HepG2 (cell line): ENCODE measurements around the gene ULK3. TPM values are rescaled to one million over a fixed set of nuclear protein-coding genes. Genes with fewer than 3 reads are reported as not detected.

ENCODE experiments used
- ASH2L ChIP-seq: fragments of 300-600, 200-600 bp; sonication (generic); IDR thresholded peaks from 2 replicates; pipeline ENCODE4 v1.7.0; 2017; ENCODE audit warnings: low read depth, mild to moderate bottlenecking, moderate library complexity, mixed read lengths, low read length; ENCODE audit not compliant: insufficient read length
- DNMT1 ChIP-seq: sonication (generic); formaldehyde crosslinking; IDR thresholded peaks from 2 replicates; pipeline ENCODE4 v1.5.1; 2020; ENCODE audit warnings: mild to moderate bottlenecking, missing genetic modification reagents
- ETV6 ChIP-seq: sonication (generic); formaldehyde crosslinking; conservative IDR thresholded peaks from 2 replicates; pipeline ENCODE4 v1.4.0; 2020; ENCODE audit warnings: missing genetic modification reagents
- FOSL2 ChIP-seq: sonication (generic); formaldehyde crosslinking; IDR thresholded peaks from 2 replicates; pipeline ENCODE4 v1.4.0; 2020; ENCODE audit warnings: missing genetic modification reagents
- FOXA3 ChIP-seq: IDR thresholded peaks from 2 replicates; pipeline ENCODE4 v1.6.1; 2016; ENCODE audit warnings: missing genetic modification reagents, missing compliant biosample characterization
- GTF3A ChIP-seq: sonication (generic); formaldehyde crosslinking; conservative IDR thresholded peaks from 2 replicates; pipeline ENCODE4 v1.4.0; 2020; ENCODE audit warnings: mild to moderate bottlenecking, missing genetic modification reagents
- KLF16 ChIP-seq, 2 experiments: sonication (generic) in 1 of 2; formaldehyde crosslinking in 1 of 2; IDR thresholded peaks; 2 replicates each; pipeline versions ENCODE4 v1.6.1 to v1.8.0; 2016 to 2023; ENCODE audit warnings: missing genetic modification reagents in 2 of 2, missing compliant biosample characterization in 1 of 2
- MED8 ChIP-seq: sonication (generic); formaldehyde crosslinking; IDR thresholded peaks from 2 replicates; pipeline ENCODE4 v1.8.1; 2023; ENCODE audit warnings: mild to moderate bottlenecking, missing genetic modification reagents; ENCODE audit not compliant: insufficient replicate concordance
- MEF2D ChIP-seq: sonication (generic); formaldehyde crosslinking; IDR thresholded peaks from 2 replicates; pipeline ENCODE4 v1.5.1; 2020; ENCODE audit warnings: mild to moderate bottlenecking, missing genetic modification reagents
- MXI1 ChIP-seq: IDR thresholded peaks from 3 replicates; pipeline ENCODE4 v1.6.1; 2012; ENCODE audit warnings: low read depth, low read length, inconsistent platforms, borderline replicate concordance
- NCOA5 ChIP-seq: sonication (generic); formaldehyde crosslinking; IDR thresholded peaks from 2 replicates; pipeline ENCODE4 v1.4.0; 2020; ENCODE audit warnings: missing genetic modification reagents
- NFIB ChIP-seq: sonication (generic); formaldehyde crosslinking; IDR thresholded peaks from 2 replicates; pipeline ENCODE4 v1.9.0; 2021; ENCODE audit warnings: missing genetic modification reagents, mild to moderate bottlenecking, borderline replicate concordance
- NFRKB ChIP-seq: fragments of 450-650 bp; IDR thresholded peaks from 2 replicates; pipeline ENCODE4 v1.6.1; 2017
- ONECUT2 ChIP-seq: sonication (generic); formaldehyde crosslinking; IDR thresholded peaks from 2 replicates; pipeline ENCODE4 v1.4.0; 2020; ENCODE audit warnings: missing genetic modification reagents
- RBM39 ChIP-seq: fragments of 200-400 bp; formaldehyde crosslinking; IDR thresholded peaks from one replicate; pipeline ENCODE4 v1.6.1; 2018; ENCODE audit warnings: antibody characterized with exemption, mild to moderate bottlenecking, low read depth, low read length; ENCODE audit not compliant: poor library complexity, severe bottlenecking
- SOX13 ChIP-seq, 3 experiments: fragments of 450-650 bp in 1 of 3; sonication (generic) in 1 of 3; formaldehyde crosslinking in 1 of 3; IDR thresholded peaks in 2 of 3; conservative IDR thresholded peaks in 1 of 3; 2 replicates each; pipeline versions ENCODE4 v1.5.0 to v1.6.1; 2016 to 2020; ENCODE audit warnings: antibody characterized with exemption in 1 of 3, mild to moderate bottlenecking in 1 of 3, missing compliant biosample characterization in 1 of 3, missing genetic modification reagents in 1 of 3, moderate library complexity in 1 of 3
- ZBTB21 ChIP-seq: sonication (generic); formaldehyde crosslinking; IDR thresholded peaks from 2 replicates; pipeline ENCODE4 v1.4.0; 2020; ENCODE audit warnings: missing genetic modification reagents
- ZFAT ChIP-seq: sonication (generic); formaldehyde crosslinking; conservative IDR thresholded peaks from 2 replicates; pipeline ENCODE4 v1.8.1; 2023; ENCODE audit warnings: missing genetic modification reagents, inconsistent platforms
- ZMYM3 ChIP-seq: sonication (generic); formaldehyde crosslinking; IDR thresholded peaks from 2 replicates; pipeline ENCODE4 v1.5.1; 2020; ENCODE audit warnings: mild to moderate bottlenecking, missing genetic modification reagents
- ZNF235 ChIP-seq: sonication (generic); formaldehyde crosslinking; IDR thresholded peaks from 2 replicates; pipeline ENCODE4 v1.8.1; 2023; ENCODE audit warnings: mild to moderate bottlenecking, missing genetic modification reagents, borderline replicate concordance
- ZNF296 ChIP-seq: sonication (generic); formaldehyde crosslinking; conservative IDR thresholded peaks from 2 replicates; pipeline ENCODE4 v1.5.0; 2020; ENCODE audit warnings: mild to moderate bottlenecking, missing genetic modification reagents
- ZNF367 ChIP-seq: sonication (generic); formaldehyde crosslinking; IDR thresholded peaks from 2 replicates; pipeline ENCODE4 v1.4.0; 2020; ENCODE audit warnings: missing genetic modification reagents, borderline replicate concordance
- ZNF569 ChIP-seq: sonication (generic); formaldehyde crosslinking; IDR thresholded peaks from 2 replicates; pipeline ENCODE4 v1.5.0; 2020; ENCODE audit warnings: mild to moderate bottlenecking, missing genetic modification reagents, moderate library complexity, borderline replicate concordance
- ZNF644 ChIP-seq: IDR thresholded peaks from 2 replicates; pipeline ENCODE4 v1.6.1; 2016; ENCODE audit warnings: low read depth
- ZNF781 ChIP-seq: sonication (generic); formaldehyde crosslinking; IDR thresholded peaks from 2 replicates; pipeline ENCODE4 v1.5.1; 2020; ENCODE audit warnings: borderline replicate concordance, mild to moderate bottlenecking, missing genetic modification reagents; ENCODE audit errors: not compliant biosample characterization
- polyA plus RNA-seq, 8 experiments: library from polyadenylated mRNA; depleted of rRNA in 3 of 8; stranded (reverse) in 7 of 8; unstranded in 1 of 8; fragments of >200 nt; fragmentation: Illumina TruSeq in 4 of 8; extraction: Trizol in 4 of 8; gene quantifications; 2 replicates each; pipeline versions ENCODE4 v1.2.1 to v1.2.3, GENCODE V29; 2011 to 2016; ENCODE audit warnings: low read depth in 4 of 8, missing spikeins in 1 of 8, mixed read lengths in 1 of 8; ENCODE audit not compliant: insufficient read depth in 1 of 8
- total RNA-seq, 5 experiments: library from RNA; depleted of rRNA; stranded (reverse); fragments of >200 nt; fragmentation: Illumina TruSeq; extraction: Trizol; gene quantifications; 2 replicates each; pipeline ENCODE4 v1.2.3, GENCODE V29; 2016; ENCODE audit warnings: low read depth in 1 of 5
- TF ChIP-seq, protein P1 (sequence below): sonication (generic); formaldehyde crosslinking; IDR thresholded peaks from 2 replicates; pipeline ENCODE4 v1.5.0; 2020; ENCODE audit warnings: missing genetic modification reagents
- TF ChIP-seq, protein P2 (sequence below): sonication (generic); formaldehyde crosslinking; IDR thresholded peaks from 2 replicates; pipeline ENCODE4 v1.4.0; 2020; ENCODE audit warnings: missing genetic modification reagents
- TF ChIP-seq, protein P3 (sequence below): IDR thresholded peaks from 2 replicates; pipeline ENCODE4 v1.6.1; 2012; ENCODE audit warnings: inconsistent platforms

ULK3 gene
- total and polyA plus RNA-seq, 2 of the 13 experiments (the other 11 are each of a cell fraction or from before 2014, with no cell fraction given), result 15.2 to 23.7 TPM

DNA sequence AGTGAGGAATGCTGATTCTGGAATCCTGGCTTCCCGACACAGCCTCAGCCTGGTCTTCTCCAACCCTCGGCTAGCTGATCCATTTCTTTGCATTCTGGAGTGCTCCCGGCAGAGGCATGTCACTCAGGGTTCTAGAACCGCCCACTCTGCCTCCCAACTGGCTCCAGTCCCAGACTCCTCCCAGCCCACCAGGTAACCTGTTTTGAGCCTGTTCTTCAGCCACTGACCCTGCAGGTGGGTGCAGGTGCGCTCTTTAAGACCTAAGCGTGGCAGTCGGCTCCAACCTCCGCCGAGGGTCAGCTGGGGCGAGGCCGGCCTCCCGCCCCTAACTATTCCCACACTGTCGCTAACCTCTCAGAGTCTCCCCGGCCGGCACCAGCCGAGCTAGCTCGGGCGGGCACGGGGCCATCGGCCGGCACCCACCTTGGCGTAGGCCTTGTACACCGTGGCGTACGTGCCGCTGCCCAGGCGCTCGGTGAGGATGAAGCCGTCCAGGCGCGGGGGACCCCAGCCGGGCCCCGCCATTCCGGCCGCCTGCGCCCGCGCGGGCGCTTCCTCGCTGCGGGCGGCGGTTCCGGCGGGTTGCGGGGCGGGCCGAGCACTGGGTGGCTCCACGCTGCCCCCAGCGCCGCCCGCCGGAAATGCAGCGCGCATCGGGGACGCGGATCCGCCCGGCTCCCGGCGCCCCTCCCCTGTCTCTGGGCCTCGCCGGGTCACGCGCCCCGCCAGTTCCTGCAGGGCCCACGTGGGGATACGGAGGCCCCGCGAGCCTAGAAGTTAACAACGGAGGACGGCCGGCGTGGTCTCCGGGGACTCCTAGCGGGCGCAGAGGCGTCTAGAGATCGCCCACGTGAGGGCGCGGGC is at the start of gene ULK3 (continued):
- TF ChIP-seq SOX13 (IDR thresholded peaks at IDR 0.05) (no peak), SOX13 (CRISPR knock-in tag; conservative IDR thresholded peaks at IDR 0.05 in 1 of 2, IDR thresholded peaks at IDR 0.05 in 1 of 2) (no peak; a peak in 1 of 4 replicates), FOXA3 (CRISPR knock-in tag) (no peak), ZBTB21 (CRISPR knock-in tag) (no peak), FOSL2 (CRISPR knock-in tag) (no peak), ZNF781 (CRISPR knock-in tag) (no peak), ZNF367 (no peak), ZMYM3 (CRISPR knock-in tag) (no peak), MEF2D (0 out of 2 replicates have a peak, but pooled peaks have one; percentile 41), MXI1 (peak; percentile 96; the same call in 2 of the 3 replicates), ZNF296 (no peak), ASH2L (peak; percentile 71), GTF3A (no peak), ZNF569 (no peak), ETV6 (CRISPR knock-in tag) (no peak), ONECUT2 (CRISPR knock-in tag) (no peak), NCOA5 (CRISPR knock-in tag) (no peak), NFIB (CRISPR knock-in tag) (no peak), KLF16 (CRISPR knock-in tag; IDR thresholded peaks at IDR 0.05) (0 out of 4 replicates have a peak, but pooled peaks of 1 of the 2 experiments have one; percentile 38), RBM39 (peak; percentile 40), MED8 (CRISPR knock-in tag) (no peak), NFRKB (no peak), ZNF235 (no peak), ZNF644 (CRISPR knock-in tag) (no peak), ZFAT (CRISPR knock-in tag) (no peak), DNMT1 (no peak)
- TF ChIP-seq, protein P1, sequence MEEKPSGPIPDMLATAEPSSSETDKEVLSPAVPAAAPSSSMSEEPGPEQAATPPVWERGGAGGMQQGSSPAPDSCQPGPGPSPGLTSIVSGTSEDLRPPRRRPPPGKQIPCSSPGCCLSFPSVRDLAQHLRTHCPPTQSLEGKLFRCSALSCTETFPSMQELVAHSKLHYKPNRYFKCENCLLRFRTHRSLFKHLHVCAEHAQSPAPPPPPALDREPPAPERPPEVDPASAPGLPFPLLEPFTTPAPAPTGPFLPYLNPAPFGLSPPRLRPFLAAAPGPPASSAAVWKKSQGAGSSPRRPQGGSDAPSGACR, result no peak
- TF ChIP-seq, protein P2, sequence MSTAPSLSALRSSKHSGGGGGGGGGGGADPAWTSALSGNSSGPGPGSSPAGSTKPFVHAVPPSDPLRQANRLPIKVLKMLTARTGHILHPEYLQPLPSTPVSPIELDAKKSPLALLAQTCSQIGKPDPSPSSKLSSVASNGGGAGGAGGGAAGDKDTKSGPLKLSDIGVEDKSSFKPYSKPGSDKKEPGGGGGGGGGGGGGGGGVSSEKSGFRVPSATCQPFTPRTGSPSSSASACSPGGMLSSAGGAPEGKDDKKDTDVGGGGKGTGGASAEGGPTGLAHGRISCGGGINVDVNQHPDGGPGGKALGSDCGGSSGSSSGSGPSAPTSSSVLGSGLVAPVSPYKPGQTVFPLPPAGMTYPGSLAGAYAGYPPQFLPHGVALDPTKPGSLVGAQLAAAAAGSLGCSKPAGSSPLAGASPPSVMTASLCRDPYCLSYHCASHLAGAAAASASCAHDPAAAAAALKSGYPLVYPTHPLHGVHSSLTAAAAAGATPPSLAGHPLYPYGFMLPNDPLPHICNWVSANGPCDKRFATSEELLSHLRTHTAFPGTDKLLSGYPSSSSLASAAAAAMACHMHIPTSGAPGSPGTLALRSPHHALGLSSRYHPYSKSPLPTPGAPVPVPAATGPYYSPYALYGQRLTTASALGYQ, result no peak
- TF ChIP-seq, protein P3, sequence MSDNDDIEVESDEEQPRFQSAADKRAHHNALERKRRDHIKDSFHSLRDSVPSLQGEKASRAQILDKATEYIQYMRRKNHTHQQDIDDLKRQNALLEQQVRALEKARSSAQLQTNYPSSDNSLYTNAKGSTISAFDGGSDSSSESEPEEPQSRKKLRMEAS, result peak; percentile 88
